Measurements from ENCODE around the gene CHST6.
"Not testable (repeated sequence)": the region's sequence is repeated elsewhere in the genome, so short reads cannot be mapped to it uniquely, and the experiment has no call there.

The CHST6 gene

DNA sequence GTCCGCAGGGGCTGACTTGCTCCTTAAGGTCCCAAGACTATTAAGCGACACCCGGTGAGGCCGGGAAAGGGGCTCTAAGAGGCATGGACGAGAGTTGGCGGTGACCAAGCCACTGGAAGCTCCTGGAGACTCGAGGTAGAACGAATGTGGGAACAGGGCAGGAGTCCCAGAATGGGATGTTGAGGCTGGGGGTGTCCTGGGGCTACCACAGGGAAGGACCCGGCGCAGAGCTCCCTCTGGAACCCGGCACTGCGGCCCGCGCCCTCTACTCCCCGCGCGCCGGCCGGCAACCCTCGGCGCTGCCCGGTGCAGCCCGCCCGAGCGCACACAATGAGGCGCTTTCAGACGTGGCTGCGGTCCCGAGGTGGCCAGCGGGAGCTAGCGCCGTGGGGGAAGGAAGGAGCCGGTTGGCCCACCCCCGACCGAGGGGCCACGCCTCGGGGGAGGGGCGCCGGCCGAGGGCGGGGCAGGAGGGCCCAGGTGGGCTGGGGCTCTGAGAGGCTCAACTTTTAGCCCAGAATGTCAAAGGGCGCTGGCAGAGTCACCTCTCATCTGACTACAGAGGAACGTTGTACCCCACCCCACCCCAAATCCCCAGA lies at the start of gene CHST6:
CHST6 (minus strand) TSS at position 366 of the 599 bp plus-strand sequence. CDS start 15,613 bp downstream, outside the sequence.
- peak in 1 of 4 experiments; percentile 2 for DNase-seq

GRCh38 chr16:75542462-75542861 lies 47.2 kb upstream of the CHST6 start:
- DNase-seq = not testable (repeated sequence)

DNA sequence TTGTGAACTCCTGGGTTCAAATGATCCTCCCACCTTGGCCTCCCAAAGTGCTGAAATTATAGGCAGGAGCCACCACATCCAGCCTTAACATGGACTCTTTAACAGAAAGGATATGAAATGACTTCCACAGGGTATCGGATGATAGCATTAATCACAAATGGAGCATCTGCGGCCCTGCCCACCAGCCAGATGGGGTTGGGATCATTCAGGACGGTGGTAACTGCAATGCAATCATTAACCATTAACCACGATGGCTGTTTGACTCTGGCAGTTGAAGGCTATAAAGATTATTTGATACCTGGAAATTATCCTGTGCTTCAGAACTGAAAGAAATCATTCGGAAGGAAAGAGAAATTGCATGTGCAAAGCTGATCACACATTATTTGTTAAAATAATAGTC lies 46.0 kb upstream of the CHST6 start:
- DNase-seq = no peak

DNA sequence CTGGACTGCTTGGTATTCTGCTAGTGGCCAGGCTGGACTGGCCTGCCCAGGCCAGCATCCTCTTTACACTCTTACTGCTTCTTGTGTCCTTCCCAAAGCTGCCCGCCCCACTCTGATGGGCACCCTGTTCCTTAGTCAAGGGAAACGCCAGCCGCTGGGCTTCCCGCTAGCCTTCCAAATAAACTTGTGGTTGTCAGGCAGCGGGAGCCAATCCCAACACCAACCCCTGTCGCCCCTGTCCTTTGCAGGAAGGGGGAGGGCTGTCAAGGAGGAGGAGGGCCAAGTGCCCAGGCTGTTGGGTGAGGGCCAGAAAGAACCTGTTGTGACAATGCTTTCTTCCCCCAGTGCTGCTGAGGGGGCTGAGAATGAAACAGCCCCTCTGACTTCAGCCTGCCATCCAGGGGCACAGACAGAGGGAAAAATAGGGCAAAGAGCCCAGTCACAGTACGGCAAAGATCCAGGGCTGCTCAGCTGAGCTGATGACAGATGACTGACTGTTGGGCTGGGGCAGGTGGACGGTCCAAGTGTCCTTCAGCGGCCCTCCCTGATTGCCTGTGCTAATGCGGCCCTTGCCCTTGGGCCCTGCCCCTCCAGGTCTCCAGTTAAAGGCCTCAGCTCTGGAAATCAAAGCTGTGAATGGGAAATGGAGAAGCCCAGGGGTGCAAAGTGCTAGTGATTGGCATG lies 43.8 kb upstream of the CHST6 start:
- not testable (repeated sequence) for DNase-seq

GRCh38 chr16:75537776-75538175 lies 42.5 kb upstream of the CHST6 start:
- DNase-seq = no peak

DNA sequence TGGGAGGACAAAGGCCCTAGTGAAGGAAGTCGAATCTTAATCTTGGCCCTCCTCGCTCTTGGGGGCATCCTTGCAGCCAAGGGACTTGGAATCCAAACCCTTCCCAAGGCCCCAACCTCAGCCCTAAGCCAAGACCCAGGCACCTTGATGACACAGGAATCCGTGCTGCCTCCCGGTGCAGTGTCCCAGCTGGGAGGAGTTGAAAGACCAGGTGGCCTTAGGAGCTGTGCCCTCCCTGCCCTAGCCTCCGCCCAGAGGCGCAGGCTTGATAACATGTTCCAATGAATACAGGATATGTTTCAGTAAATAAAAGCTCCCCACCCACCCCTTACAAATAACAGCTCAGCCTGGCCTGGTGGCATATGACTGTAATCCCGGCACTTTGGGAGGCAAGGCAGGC lies 40.7 kb upstream of the CHST6 start, which contains the start of gene CHST5:
CHST5 (minus strand) TSS at position 208 of the 400 bp plus-strand sequence. CDS start 5,724 bp downstream, outside the sequence.
- no peak for DNase-seq

DNA sequence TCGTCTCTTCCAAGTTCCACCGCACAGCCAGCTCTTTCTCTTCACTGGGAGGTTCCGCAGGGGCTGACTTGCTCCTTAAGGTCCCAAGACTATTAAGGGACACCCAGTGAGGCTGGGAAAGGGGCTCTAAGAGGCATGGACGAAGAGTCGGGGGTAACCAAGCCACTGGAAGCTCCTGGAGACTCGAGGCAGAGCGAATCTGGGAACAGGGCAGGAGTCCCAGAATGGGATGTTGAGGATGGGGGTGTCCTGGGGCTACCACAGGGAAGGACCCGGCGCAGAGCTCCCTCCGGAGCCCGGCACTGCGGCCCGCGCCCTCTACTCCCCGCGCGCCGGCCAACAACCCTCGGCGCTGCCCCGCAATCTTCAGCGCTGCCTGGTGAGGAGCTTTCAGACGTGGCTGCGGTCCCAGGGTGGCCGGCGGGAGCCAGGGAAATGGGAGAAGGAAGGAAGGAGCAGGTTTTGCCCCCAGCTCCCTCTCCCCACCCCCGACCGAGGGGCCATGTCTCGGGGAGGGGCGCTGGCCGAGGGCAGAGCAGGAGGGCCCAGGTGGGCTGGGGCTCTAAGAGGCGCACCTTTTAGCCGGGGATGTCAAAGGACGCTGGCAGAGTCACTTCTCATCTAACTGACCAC lies 40.1 kb upstream of the CHST6 start:
- DNase-seq = no peak

GRCh38 chr16:75534560-75535205 lies 39.4 kb upstream of the CHST6 start:
- DNase-seq = no peak

- DNase-seq = no peak
These were observed 37.5 kb upstream of the CHST6 start for GRCh38 chr16:75532791-75533190.

DNA sequence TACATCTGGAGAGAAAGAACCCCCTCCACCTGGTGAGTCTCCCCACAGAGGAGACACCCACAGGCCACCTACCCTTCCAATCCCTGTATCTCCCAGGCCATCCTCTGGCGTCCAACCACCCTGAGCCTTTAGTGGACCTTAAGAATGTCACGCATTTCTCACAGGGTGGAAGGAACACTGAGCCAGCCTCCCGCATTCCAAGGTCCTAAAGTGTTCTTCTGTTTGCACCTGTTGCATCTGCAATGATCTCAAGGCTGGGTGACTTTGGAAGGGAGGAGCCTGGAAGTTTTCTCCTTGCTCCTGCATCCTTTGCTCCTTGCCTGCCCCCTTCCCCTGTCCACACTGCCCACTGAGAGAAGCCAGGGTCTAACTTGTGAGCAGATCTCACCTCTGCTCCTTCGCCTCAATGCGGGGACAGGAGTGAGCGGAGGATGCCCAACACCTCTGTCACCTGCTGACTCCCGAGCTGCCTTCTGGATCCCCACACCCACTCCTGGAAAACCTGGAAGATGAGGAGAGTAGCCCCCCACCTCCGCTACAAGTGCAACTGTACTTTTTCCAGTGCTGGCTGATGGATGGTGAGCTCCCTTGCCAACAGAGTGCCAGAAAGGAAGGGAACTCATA lies 37.0 kb upstream of the CHST6 start:
- no peak for DNase-seq

DNA sequence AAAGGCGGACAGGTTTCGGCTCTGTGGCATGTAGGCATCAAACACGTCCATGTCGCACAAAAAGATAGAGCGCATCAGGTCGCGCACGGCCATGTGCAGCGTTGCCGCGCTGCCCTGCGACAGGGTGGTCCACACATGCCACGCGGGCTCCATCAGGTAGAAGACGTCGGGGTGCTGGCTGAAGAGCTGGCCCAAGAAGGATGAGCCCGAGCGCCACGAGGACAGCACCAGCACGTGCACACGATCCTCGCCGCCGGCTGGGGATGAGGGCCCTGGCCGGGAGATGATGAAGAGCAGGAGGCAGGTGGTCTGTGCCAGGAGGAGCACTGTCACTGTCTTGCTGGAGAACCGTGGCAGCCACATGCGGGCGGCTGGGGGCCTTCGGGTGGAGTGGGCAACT lies 34.7 kb upstream of the CHST6 start:
- no peak for DNase-seq

- no peak for DNase-seq
These were observed 34.0 kb upstream of the CHST6 start for GRCh38 chr16:75529056-75529905.

DNA sequence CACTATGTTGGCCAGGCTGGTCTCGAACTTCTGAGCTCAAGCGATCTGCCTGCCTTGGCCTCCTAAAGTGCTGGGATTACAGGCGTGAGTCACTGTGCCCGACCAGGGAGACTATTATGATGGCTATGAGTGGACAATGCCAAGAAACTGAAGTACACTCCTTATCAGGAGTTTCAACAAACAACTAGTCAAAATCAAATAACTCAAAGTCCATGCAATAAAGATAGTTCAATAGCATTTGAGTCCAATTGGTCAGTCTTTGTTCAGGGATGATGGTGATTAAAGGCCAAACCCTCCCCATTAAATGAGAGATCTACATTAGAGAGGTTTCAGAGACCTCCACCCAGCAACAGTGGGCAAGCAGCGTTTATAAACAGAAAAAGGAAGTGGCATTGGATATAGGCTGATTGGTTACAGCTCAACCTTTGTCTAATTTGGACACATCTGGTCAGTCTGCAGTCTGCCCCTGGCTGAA lies 32.6 kb upstream of the CHST6 start:
- no peak for DNase-seq

DNA sequence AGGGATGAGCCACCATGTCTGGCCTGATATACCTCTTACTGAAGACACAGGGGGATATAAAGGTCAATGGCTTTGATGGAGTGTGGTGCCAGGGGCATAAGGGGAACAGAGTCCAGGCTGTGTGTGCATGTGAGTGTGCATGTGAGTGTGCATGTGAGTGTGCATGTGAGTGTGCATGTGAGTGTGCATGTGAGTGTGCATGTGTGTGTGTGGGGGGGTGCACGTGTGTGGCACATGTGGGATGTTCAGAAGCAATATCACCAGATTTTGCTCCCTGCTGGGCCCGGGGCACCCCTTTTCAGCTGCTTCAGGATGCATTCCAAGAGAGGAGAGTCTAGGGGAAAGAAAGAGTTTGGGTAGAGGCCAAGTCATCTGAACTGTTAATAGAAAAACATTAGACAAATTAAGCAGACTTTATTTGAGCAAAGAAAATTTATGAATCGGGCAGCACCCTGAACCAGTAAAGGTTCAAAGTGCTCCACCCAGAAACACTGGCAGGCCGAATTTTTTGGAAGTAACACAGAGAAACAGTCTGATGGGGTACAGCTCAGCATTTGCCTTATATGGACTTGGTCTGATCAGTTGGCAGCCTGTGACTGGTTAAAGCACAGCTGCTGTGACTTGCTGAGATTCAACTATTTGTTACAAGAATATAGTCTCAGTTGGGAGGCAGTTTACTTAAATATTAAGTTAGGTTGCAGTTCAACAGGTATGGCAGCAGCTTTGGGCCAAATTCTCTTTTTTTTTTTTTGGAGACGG lies 31.0 kb upstream of the CHST6 start:
- no peak for DNase-seq

DNA sequence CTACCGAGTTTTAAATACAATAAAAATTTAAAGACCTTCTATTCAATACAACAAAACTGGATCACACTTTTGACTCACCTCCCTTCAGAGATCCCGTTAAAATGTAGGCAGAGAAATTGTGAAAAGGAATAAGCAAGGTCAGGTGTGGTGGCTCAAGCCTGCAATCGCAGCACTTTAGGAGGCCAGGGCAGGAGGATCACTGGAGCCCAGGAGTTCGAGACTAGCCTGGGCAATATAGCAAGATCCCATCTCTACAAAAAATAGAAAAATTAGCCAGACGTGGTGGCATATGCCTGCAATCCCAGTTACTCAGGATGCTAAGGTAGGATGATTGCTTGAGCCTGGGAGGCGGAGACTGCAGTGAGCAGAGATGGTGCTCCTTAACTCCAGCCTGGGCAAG lies 23.9 kb upstream of the CHST6 start:
- DNase-seq = no peak

DNA sequence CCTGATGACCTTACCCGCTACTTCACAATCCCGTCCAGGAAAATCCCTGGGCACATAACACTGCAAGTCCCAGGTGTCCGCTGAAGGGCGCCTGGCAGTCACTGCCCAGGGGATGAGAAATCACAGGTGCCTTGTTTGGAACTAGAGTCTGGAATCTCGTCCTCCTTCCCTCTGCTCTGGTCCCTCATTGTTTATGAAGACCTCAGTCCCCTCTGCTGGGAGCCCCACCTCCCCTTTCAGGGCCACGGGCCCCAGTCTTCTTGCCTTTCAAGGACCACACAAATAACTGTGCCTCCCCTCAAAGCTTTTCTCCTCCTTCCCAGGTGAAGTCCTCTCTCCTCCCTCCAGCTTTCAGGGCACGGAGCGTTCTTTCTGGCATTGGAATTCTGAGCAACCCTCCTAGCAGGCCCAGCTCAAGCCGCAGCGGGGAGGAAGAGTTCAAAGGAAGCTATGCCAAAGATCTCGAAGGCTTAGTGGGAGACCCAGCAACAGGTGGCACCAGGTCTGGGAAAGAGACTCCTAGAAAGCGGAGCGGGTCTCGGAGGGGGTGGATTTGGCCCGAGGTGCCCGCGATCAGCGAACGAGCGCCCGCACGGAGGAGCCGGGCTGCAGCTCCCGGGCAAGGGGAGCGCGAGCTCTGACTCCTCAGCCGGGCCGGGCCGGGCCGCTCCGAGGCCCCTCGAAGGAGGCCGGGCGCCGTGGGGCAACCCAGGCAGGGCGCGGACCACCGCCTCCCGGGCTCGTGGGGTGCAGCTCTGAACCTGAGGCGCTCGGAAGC lies 21.1 kb upstream of the CHST6 start:
- DNase-seq = peak in 1 of 4 experiments; percentile 7

- DNase-seq = no peak
These were observed 19.1 kb upstream of the CHST6 start for GRCh38 chr16:75514296-75514695.

GRCh38 chr16:75506574-75506973 lies 11.3 kb upstream of the CHST6 start:
- no peak for DNase-seq

DNA sequence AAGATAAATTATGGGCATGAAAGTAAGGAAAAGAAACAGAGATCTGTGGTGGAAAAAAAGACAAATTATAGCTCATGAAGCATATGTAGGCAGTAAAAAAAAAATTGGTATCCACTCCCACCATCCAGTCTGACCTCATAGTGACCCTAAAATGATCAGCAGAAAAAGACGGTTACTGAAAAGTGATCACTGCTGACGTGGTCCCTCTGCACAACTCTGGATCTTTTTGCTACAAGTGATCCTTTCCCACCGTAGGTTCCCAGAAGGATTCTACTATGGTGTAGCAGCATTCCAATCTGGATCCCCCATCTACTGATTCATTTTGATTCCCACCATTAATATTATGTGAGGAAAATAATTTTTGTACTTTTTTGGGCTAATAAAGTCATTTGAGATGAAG lies 10.9 kb upstream of the CHST6 start:
- no peak for DNase-seq

DNA sequence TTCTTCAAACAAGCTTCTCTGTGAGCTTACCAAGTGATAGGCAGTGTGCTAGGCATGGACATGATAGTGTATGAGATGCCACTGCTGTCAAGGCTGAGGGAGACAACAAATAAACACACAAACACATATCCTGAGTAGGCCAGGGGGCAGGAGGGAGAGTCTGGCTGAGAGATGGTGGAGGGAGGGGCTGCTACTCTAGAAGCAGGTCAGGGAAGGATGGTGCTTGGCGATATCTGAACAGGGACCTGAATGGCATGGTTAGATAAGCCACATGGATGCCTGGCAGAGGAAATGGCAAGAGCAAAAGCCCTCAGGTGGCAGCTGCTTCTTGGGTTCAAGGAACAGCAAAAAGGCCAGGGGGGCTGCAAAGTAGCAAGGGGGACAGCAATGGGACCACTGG lies 8.6 kb upstream of the CHST6 start:
- no peak for DNase-seq
